GM12878 (cell line): ENCODE measurements around the gene KRT71. TPM values are rescaled to one million over a fixed set of nuclear protein-coding genes. Genes with fewer than 3 reads are reported as not detected.

ENCODE experiments used
- ATAC-seq: fragments of 200-7000 bp; cut with Tn5 transposase; 3 replicates; pipeline ENCODE4 v1.9.1; 2020; ENCODE audit warnings: mild to moderate bottlenecking, moderate library complexity
- BruUV-seq: library from RNA; stranded (reverse); fragments of 400-500 nt; replicated peaks from 2 replicates; lab custom pipeline; 2021; lab: Mats Ljungman, UMichigan
- CTCF ChIA-PET: fragments of 300-600 bp; sonication (Branson Sonifier 250); formaldehyde crosslinking; extraction: SDS; loops from one replicate; lab custom pipeline; 2021; ENCODE audit warnings: inconsistent platforms; lab: Yijun Ruan, JAX
- POLR2A ChIA-PET: fragments of 350-600 bp; formaldehyde crosslinking; extraction: SDS; loops from one replicate; lab custom pipeline; 2021; ENCODE audit warnings: inconsistent platforms; lab: Charles Lee
- RAD21 ChIA-PET: fragments of 300-600 bp; sonication (Branson Sonifier 250); formaldehyde crosslinking; loops from one replicate; lab custom pipeline; 2023; ENCODE audit warnings: antibody characterized with exemption; ENCODE audit not compliant: unreplicated experiment; lab: Charles Lee
- SMC1A ChIA-PET: fragments of 300-600 bp; sonication (Branson Sonifier 250); formaldehyde crosslinking; loops from one replicate; lab custom pipeline; 2023; ENCODE audit not compliant: unreplicated experiment, uncharacterized antibody; lab: Charles Lee
- DNase-seq: peaks from one replicate; pipeline ENCODE4 v3.0.0-alpha.2; 2011; ENCODE audit warnings: low read depth, low spot score
- FAIRE-seq: peaks from 3 replicates; lab custom pipeline; 2011; peaks lifted over from hg19 to GRCh38; lab: Jason Lieb, UNC
- H2AFZ ChIP-seq: 2 replicates; pipeline ENCODE4 v1.6.0; 2011; ENCODE audit warnings: low read depth, low read length, control low read depth; ENCODE audit not compliant: control insufficient read depth
- H3K27ac ChIP-seq: 2 replicates; pipeline ENCODE4 v1.5.1; 2011; ENCODE audit warnings: control low read depth; ENCODE audit not compliant: control insufficient read depth, insufficient read depth
- H3K27me3 ChIP-seq, 2 experiments: replicated peaks in 1 of 2; 2 replicates each; pipeline versions ENCODE4 v1.6.0 to v1.6.1; 2011; ENCODE audit warnings: low read length in 1 of 2; ENCODE audit not compliant: control insufficient read depth in 2 of 2, insufficient read depth in 2 of 2
- H3K36me3 ChIP-seq, 2 experiments: 2 replicates each; pipeline ENCODE4 v1.5.1; 2011; ENCODE audit warnings: low read length in 1 of 2; ENCODE audit not compliant: control insufficient read depth in 2 of 2, insufficient read depth in 2 of 2
- H3K4me1 ChIP-seq: 2 replicates; pipeline ENCODE4 v1.6.1; 2011; ENCODE audit warnings: mild to moderate bottlenecking, low read length, moderate library complexity, mixed read lengths; ENCODE audit not compliant: control insufficient read depth, insufficient read depth
- H3K4me2 ChIP-seq: 2 replicates; pipeline ENCODE4 v1.6.0; 2011; ENCODE audit warnings: control low read depth; ENCODE audit not compliant: control insufficient read depth, insufficient read depth
- H3K4me3 ChIP-seq: fragments of 200-600 bp; sonication (generic); 2 replicates; pipeline ENCODE4 v1.5.1; 2016
- H3K79me2 ChIP-seq: 2 replicates; pipeline ENCODE4 v1.6.0; 2011; ENCODE audit warnings: low read length; ENCODE audit not compliant: control insufficient read depth, insufficient read depth
- H3K9ac ChIP-seq: 2 replicates; pipeline ENCODE4 v1.8.0; 2011; ENCODE audit warnings: low read length, control low read depth, mixed read lengths; ENCODE audit not compliant: control insufficient read depth, insufficient read depth
- H3K9me3 ChIP-seq: replicated peaks from 3 replicates; pipeline ENCODE4 v1.5.1; 2011; ENCODE audit warnings: mild to moderate bottlenecking, low read length; ENCODE audit not compliant: control insufficient read depth, insufficient read depth
- H4K20me1 ChIP-seq: 2 replicates; pipeline ENCODE4 v1.6.0; 2011; ENCODE audit not compliant: control insufficient read depth, insufficient read depth
- ATF2 ChIP-seq: IDR thresholded peaks from 2 replicates; pipeline ENCODE4 v1.6.1; 2012; ENCODE audit warnings: low read length, inconsistent platforms
- BMI1 ChIP-seq: fragments of 450-650 bp; IDR thresholded peaks from 2 replicates; pipeline ENCODE4 v1.6.1; 2016; ENCODE audit warnings: mild to moderate bottlenecking, moderate library complexity, borderline replicate concordance
- CHD2 ChIP-seq: IDR thresholded peaks from 2 replicates; pipeline ENCODE4 v1.6.1; 2011; ENCODE audit warnings: low read depth, low read length, improper control_type of control experiment, borderline replicate concordance
- EED ChIP-seq: sonication (generic); IDR thresholded peaks from 2 replicates; pipeline ENCODE4 v1.6.1; 2016; ENCODE audit warnings: antibody characterized with exemption, low read depth
- GATAD2B ChIP-seq: fragments of 450-650 bp; conservative IDR thresholded peaks from 2 replicates; pipeline ENCODE4 v1.6.1; 2017; ENCODE audit warnings: low read depth, mild to moderate bottlenecking, moderate library complexity
- HDGF ChIP-seq: fragments of 450-650 bp; IDR thresholded peaks from 2 replicates; pipeline ENCODE4 v1.6.1; 2016; ENCODE audit warnings: antibody characterized with exemption
- KDM1A ChIP-seq: fragments of 200-600 bp; sonication (generic); IDR thresholded peaks from 2 replicates; pipeline ENCODE4 v1.6.1; 2016; ENCODE audit warnings: borderline replicate concordance
- NFIC ChIP-seq: IDR thresholded peaks from 2 replicates; pipeline ENCODE4 v1.6.1; 2012; ENCODE audit warnings: low read depth, mild to moderate bottlenecking, inconsistent platforms, low read length, moderate library complexity
- POLR2AphosphoS2 ChIP-seq: IDR thresholded peaks from 2 replicates; pipeline ENCODE4 v1.6.1; 2011; ENCODE audit warnings: low read depth, mild to moderate bottlenecking, low read length, improper control_type of control experiment, moderate library complexity
- RCOR1 ChIP-seq: conservative IDR thresholded peaks from 2 replicates; pipeline ENCODE4 v1.6.1; 2012; ENCODE audit warnings: low read depth, low read length, improper control_type of control experiment
- SMAD5 ChIP-seq: IDR thresholded peaks from 2 replicates; pipeline ENCODE4 v1.6.1; 2016; ENCODE audit warnings: antibody characterized with exemption, low read depth
- ZBTB4 ChIP-seq: fragments of 450-650 bp; formaldehyde crosslinking; IDR thresholded peaks from 2 replicates; pipeline ENCODE4 v1.4.0; 2022; ENCODE audit warnings: mild to moderate bottlenecking, moderate library complexity
- WGBS: methylation state at CpG from one replicate; pipeline ENCODE4 v1.1.6; 2016; ENCODE audit warnings: low lambda C conversion rate; ENCODE audit not compliant: insufficient replicate concordance, insufficient coverage; ENCODE audit errors: missing lambda C conversion rate; 5-methylcytosine and 5-hydroxymethylcytosine counted together
- in situ Hi-C: fragments of 300-500 bp; cut with MboI; formaldehyde crosslinking; loops from 9 replicates; pipeline ENCODE4 v1.14.3; 2018; ENCODE audit warnings: mixed read lengths
- intact Hi-C: fragments of 100-400 bp; cut with micrococcal nuclease; formaldehyde crosslinking; loops from one replicate; pipeline ENCODE4 v1.14.2; 2022; ENCODE audit not compliant: unreplicated experiment
- polyA plus RNA-seq, 11 experiments: library from polyadenylated mRNA; depleted of rRNA in 4 of 11; unstranded in 6 of 11; stranded (reverse) in 5 of 11; fragments of >200 nt; fragmentation: Nextera tagmentation in 4 of 11; fragmentation: Illumina TruSeq in 1 of 11; extraction: Ambion mirVana in 4 of 11; extraction: Trizol in 1 of 11; gene quantifications; 1 replicate in 1 of 11; 2 replicates in 10 of 11; pipeline versions ENCODE4 v1.2.1 to v1.2.3, GENCODE V29; 2011 to 2016; ENCODE audit warnings: inconsistent platforms in 2 of 11, missing spikeins in 2 of 11, low read depth in 1 of 11
- total RNA-seq, 4 experiments: library from RNA; depleted of rRNA in 3 of 4; stranded (reverse); fragments of >200 nt in 3 of 4; fragmentation: Illumina TruSeq in 1 of 4; extraction: Trizol in 1 of 4; gene quantifications; 2 replicates each; pipeline versions ENCODE4 v1.2.1 to v1.2.3, GENCODE V29; 2013 to 2021

The KRT71 gene
- total and polyA plus RNA-seq, 10 of the 15 experiments (the other 5 are each of a cell fraction or from before 2014, with no cell fraction given) = not detected

- no peak for TF ChIP-seq CHD2
- TF ChIP-seq, all 136 proteins: peak for 0
Observed at GRCh38 chr12:52539083-52539820, 13.7 kb downstream of the KRT71 start (continued).

- WGBS = 15% methylated on average over 3 of the region's 3 CpGs
- no peak overlapping the region for H3K4me2 ChIP-seq
- POLR2A ChIA-PET = no interaction called here
- no peaks in the 10 kb centered on the region for H3K4me1 ChIP-seq
- intact Hi-C loops (no loop called here), in situ Hi-C loops (no loop called here)
- no peak overlapping the region for H3K4me3 ChIP-seq
- SMC1A ChIA-PET = no interaction called here
- no peak overlapping the region for H2AFZ ChIP-seq
- CTCF ChIA-PET = no interaction called here
- no peaks in the 10 kb centered on the region for H3K79me2 ChIP-seq
- H3K27ac ChIP-seq = no peak overlapping the region
- no peaks in the 10 kb centered on the region for H4K20me1 ChIP-seq
- no peak for FAIRE-seq
- H3K27me3 ChIP-seq = no peaks in the 10 kb centered on the region; a peak in 1 of 4 replicates
- no peak for TF ChIP-seq BMI1
- no peak for TF ChIP-seq NFIC
- no peak for TF ChIP-seq POLR2AphosphoS2
- TF ChIP-seq RCOR1 = no peak
- no peak for TF ChIP-seq GATAD2B
- no peak for TF ChIP-seq ZBTB4
- TF ChIP-seq ATF2 = no peak
- TF ChIP-seq HDGF = no peak
- no peak for TF ChIP-seq KDM1A
- TF ChIP-seq EED = no peak
- no peak for TF ChIP-seq SMAD5
- no peaks in the 10 kb centered on the region for H3K36me3 ChIP-seq
- RAD21 ChIA-PET = no interaction called here
- BruUV-seq = no TSS peak
- no peak for ATAC-seq
- DNase-seq = no peak
- H3K9ac ChIP-seq = no peak overlapping the region
- H3K9me3 ChIP-seq = no peaks in the 10 kb centered on the region
Observed at GRCh38 chr12:52537101-52537500, 15.8 kb downstream of the KRT71 start.
